GM10248 (cell line): Measurements from ENCODE around the gene SLC12A4.

Experiments
- CTCF ChIA-PET: fragments of 300-600 bp; sonication (Branson Sonifier 250); formaldehyde crosslinking; extraction: SDS; loops from one replicate; lab custom pipeline; 2021; ENCODE audit warnings: antibody characterized with exemption; lab: Yijun Ruan, JAX
- POLR2A ChIA-PET: fragments of 350-650 bp; sonication (Branson Sonifier 250); formaldehyde crosslinking; extraction: SDS; loops from one replicate; lab custom pipeline; 2020; ENCODE audit warnings: antibody characterized with exemption; lab: Yijun Ruan, JAX
- DNase-seq: peaks from one replicate; pipeline ENCODE4 v3.0.0; 2012; ENCODE audit errors: extremely low spot score
- CTCF ChIP-seq: IDR thresholded peaks from 2 replicates; pipeline ENCODE4 v1.5.1; 2012; ENCODE audit warnings: mild to moderate bottlenecking, low read depth; ENCODE audit errors: extremely low read depth, missing control alignments, control extremely low read depth

Gene SLC12A4

GRCh38 chr16:67935101-67935401 lies 33.4 kb downstream of the SLC12A4 start:
- CTCF ChIA-PET, result interaction anchor here (0.9 to 7.0 kb wide), 15 partner anchors 11 to 420 kb away, joined by 3 to 38 read pairs (median 3); no protein-coding TSS in a partner anchor
- DNase-seq, result no peak
- TF ChIP-seq CTCF, result no peak
- POLR2A ChIA-PET, result no interaction called here

- DNase-seq, result no peak
- POLR2A ChIA-PET, result interaction anchor here (0.6 kb wide), 1 partner anchor 128 kb away, joined by 3 read pairs; the partner anchor contains the start of gene RANBP10
- CTCF ChIA-PET, result interaction anchor here (1.1 to 7.0 kb wide), 13 partner anchors 10 to 413 kb away, joined by 3 to 38 read pairs (median 3); no protein-coding TSS in a partner anchor
- TF ChIP-seq CTCF, result no peak
Observed at GRCh38 chr16:67934306-67935100, 33.9 kb downstream of the SLC12A4 start.

- TF ChIP-seq CTCF, result no peak
- ChIA-PET CTCF (interaction anchor here (1.2 to 7.0 kb wide), 8 partner anchors 9 to 413 kb away, joined by 3 to 38 read pairs (median 5); no protein-coding TSS in a partner anchor), POLR2A (interaction anchor here (0.6 kb wide), 1 partner anchor 128 kb away, joined by 3 read pairs; the partner anchor contains the start of gene RANBP10)
- no peak for DNase-seq
Observed at GRCh38 chr16:67933805-67934204, 34.6 kb downstream of the SLC12A4 start.

GRCh38 chr16:67932462-67932840 lies 36.0 kb downstream of the SLC12A4 start:
- no peak for DNase-seq
- ChIA-PET POLR2A (no interaction called here), CTCF (interaction anchor here (0.9 to 7.0 kb wide), 6 partner anchors 18 to 260 kb away, joined by 3 to 38 read pairs (median 4); no protein-coding TSS in a partner anchor)
- no peak for TF ChIP-seq CTCF

- POLR2A ChIA-PET, result interaction anchor here (0.6 kb wide), 1 partner anchor 417 kb away, joined by 3 read pairs; no protein-coding TSS in a partner anchor
- CTCF ChIA-PET, result interaction anchor here (0.7 to 7.0 kb wide), 6 partner anchors 10 to 260 kb away, joined by 3 to 38 read pairs (median 3); no protein-coding TSS in a partner anchor
Observed at GRCh38 chr16:67931712-67932461, 36.5 kb downstream of the SLC12A4 start, which contains the start of gene CTRL. Gene CTRL (minus strand): TSS chr16:67931862. CDS start chr16:67931852, 10 bp downstream.

More at GRCh38 chr16:67931712-67932461, 36.5 kb downstream of the SLC12A4 start, which contains the start of gene CTRL:
- DNase-seq, result no peak
- no peak for TF ChIP-seq CTCF
